Fibroblast of lung (primary cell): Measurements from ENCODE around the gene NANS.
"Not testable (repeated sequence)": the region's sequence is repeated elsewhere in the genome, so short reads cannot be mapped to it uniquely, and the experiment has no call there.

Source experiments
- CTCF ChIP-seq, 2 donors: IDR thresholded peaks in 1 of 2; conservative IDR thresholded peaks in 1 of 2; 1 replicate in 1 of 2; 2 replicates in 1 of 2; pipeline ENCODE4 v1.5.1; 2011 to 2012; ENCODE audit warnings: low read length in 2 of 2, control low read depth in 1 of 2, inconsistent platforms in 1 of 2, low read depth in 1 of 2, mild to moderate bottlenecking in 1 of 2
- EZH2 ChIP-seq: IDR thresholded peaks from 2 replicates; pipeline ENCODE4 v1.5.1; 2012; ENCODE audit warnings: low read length, control low read depth, mild to moderate bottlenecking; ENCODE audit errors: missing control alignments

- not testable (repeated sequence) for TF ChIP-seq CTCF (conservative IDR thresholded peaks at IDR 0.05 in 1 of 2, IDR thresholded peaks at IDR 0.05 in 1 of 2; ENCODE audit: low read depth in 1 of 2, low read length in 2 of 2); EZH2
Observed at GRCh38 chr9:98130060-98130459, 73.5 kb downstream of the NANS start.
